HepG2 (cell line): ENCODE results near the gene PPP2R2D.

ENCODE experiments used
- CHD4 ChIP-seq: fragments of 200-600 bp; sonication (generic); IDR thresholded peaks from 2 replicates; pipeline ENCODE4 v1.7.0; 2017; ENCODE audit warnings: mild to moderate bottlenecking, low read length, borderline replicate concordance
- KDM1A ChIP-seq: IDR thresholded peaks from 2 replicates; pipeline ENCODE4 v1.6.1; 2016; ENCODE audit warnings: missing compliant biosample characterization
- NBN ChIP-seq: fragments of 450-650 bp; conservative IDR thresholded peaks from 2 replicates; pipeline ENCODE4 v1.6.1; 2017
- POLR2AphosphoS5 ChIP-seq: IDR thresholded peaks from 2 replicates; pipeline ENCODE4 v1.6.1; 2012; ENCODE audit warnings: low read depth, low read length
- ZBTB21 ChIP-seq: sonication (generic); formaldehyde crosslinking; IDR thresholded peaks from 2 replicates; pipeline ENCODE4 v1.4.0; 2020; ENCODE audit warnings: missing genetic modification reagents
- ZNF510 ChIP-seq: sonication (generic); formaldehyde crosslinking; IDR thresholded peaks from 2 replicates; pipeline ENCODE4 v1.4.0; 2020; ENCODE audit warnings: low read depth, mild to moderate bottlenecking, missing genetic modification reagents
- ZSCAN29 ChIP-seq: sonication (generic); formaldehyde crosslinking; conservative IDR thresholded peaks from 2 replicates; pipeline ENCODE4 v1.4.0; 2020; ENCODE audit warnings: mild to moderate bottlenecking, missing genetic modification reagents

GRCh38 chr10:131907679-131908078, 6.9 kb downstream of the PPP2R2D start:
- TF ChIP-seq CHD4 (no peak), KDM1A (CRISPR knock-in tag) (no peak), ZSCAN29 (CRISPR knock-in tag) (no peak), ZNF510 (no peak), ZBTB21 (no peak), NBN (no peak), POLR2AphosphoS5 (no peak)
